Stimulated activated CD8-positive, alpha-beta memory T cell treated with anti-CD3 and anti-CD28 coated beads, Interleukin-12 subunit alpha, Interleukin-12 subunit beta, amount 100 ng/mL, for 24 hours (primary cell): ENCODE data around the gene RSPRY1.

Source experiments
- DNase-seq: peaks from one replicate; pipeline ENCODE4 v3.0.0-alpha.2; 2020; ENCODE audit errors: extremely low read depth

RSPRY1 gene

DNA sequence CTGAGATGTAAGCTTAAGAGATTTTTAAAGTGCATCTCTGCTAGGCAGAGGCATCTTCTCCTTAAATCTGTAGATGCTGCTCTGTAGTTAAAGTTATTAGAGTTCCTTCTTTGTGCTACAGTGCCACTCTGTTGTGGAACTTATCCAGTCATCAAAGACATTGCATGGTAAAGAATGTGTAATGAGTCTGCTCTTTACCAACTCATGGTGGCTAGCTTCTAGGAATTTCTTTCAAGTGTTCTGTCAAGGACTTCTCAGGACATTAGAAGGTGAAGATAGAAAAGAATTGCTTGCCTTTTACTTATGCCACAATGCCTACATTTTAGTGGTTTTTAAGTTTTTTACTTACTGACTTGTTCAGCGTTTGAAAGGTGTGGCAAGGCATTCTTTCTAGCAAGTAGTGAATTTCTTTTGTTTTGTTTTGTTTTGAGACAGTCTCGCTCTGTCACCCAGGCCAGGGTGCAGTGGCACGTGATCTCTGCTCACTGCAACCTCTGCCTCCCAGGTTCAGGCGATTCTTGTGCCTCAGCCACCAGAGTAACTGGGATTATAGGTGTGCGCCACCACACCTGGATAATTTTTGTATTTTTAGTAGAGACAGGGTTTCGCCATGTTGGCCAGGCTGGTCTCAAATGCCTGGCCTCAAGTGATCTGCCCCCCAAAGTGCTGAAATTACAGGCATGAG lies 38.7 kb downstream of the RSPRY1 start:
- DNase-seq, result no peak

GRCh38 chr16:57225978-57226377 lies 39.8 kb downstream of the RSPRY1 start:
- DNase-seq, result no peak

- DNase-seq, result no peak
These were observed 40.8 kb downstream of the RSPRY1 start for GRCh38 chr16:57226701-57227621.

GRCh38 chr16:57229079-57229478 lies 43.0 kb downstream of the RSPRY1 start:
- no peak for DNase-seq

GRCh38 chr16:57231821-57232350 lies 45.8 kb downstream of the RSPRY1 start:
- DNase-seq, result no peak

- DNase-seq, result no peak
These were observed 48.0 kb downstream of the RSPRY1 start for GRCh38 chr16:57233944-57234706.

DNA sequence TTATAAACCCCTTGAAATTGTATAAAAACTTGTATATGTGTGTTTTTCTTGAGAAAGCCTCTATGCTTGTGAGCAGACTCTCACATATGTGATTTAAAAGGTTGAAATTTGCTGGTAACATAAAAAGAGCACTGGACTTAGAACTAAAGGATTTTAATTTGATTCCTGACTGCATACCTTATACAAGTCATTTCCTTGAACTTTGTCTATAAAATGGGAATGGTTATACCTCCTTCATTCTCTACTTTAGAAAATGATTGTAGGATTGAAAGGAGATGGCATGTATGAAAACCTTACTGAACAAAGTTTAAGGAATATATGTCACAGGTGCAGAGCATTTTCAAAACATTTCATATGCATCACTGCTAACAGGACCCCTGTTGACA lies 48.6 kb downstream of the RSPRY1 start:
- no peak for DNase-seq

- DNase-seq, result no peak
These were observed 49.2 kb downstream of the RSPRY1 start for GRCh38 chr16:57235128-57236021.

DNA sequence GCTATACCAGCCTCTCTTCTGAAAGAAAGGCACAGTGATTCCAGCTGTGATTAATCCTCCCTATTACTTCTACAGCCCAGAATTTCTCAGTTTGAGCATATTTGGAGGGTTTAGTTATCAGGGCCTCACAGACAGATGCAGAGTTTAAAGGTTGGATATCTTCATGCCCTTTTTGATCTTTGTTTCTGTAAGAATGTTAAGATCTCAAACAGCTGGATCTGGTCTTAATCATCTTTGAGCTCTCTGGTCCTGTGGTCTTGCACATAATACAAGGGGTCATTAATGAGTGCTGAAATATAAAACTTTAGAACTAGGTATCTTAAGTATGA lies 49.9 kb downstream of the RSPRY1 start:
- no peak for DNase-seq

DNA sequence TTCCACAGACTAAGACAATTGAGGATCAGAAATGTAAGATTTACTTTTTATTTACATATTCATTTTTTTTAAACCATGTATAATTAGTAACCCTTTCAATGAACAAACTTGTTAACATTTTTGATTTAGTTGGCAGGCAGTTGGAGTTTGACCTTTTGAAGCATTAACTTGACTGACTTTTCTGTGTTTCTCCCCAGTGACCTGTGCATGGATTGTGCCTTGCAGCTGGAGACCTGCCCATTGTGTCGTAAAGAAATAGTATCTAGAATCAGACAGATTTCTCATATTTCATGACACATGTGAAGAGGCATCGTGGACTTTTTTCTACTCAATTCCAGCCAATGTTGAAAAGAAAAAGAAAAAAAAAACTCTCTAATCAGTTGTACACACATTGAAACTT lies 52.6 kb downstream of the RSPRY1 start:
- DNase-seq, result no peak

GRCh38 chr16:57239107-57239506 lies 53.0 kb downstream of the RSPRY1 start:
- no peak for DNase-seq

GRCh38 chr16:57240851-57241250 lies 54.7 kb downstream of the RSPRY1 start:
- DNase-seq, result no peak

- no peak for DNase-seq
These were observed 56.5 kb downstream of the RSPRY1 start for GRCh38 chr16:57242650-57243049.

GRCh38 chr16:57244463-57244766 lies 58.3 kb downstream of the RSPRY1 start:
- no peak for DNase-seq

- DNase-seq, result peak; percentile 96
These were observed 58.8 kb downstream of the RSPRY1 start, which contains the start of gene ARL2BP for GRCh38 chr16:57244767-57245471. TSS of gene ARL2BP (plus strand) at chr16:57245259. CDS start at chr16:57245368, 109 bp downstream.

- no peak for DNase-seq
These were observed 59.5 kb downstream of the RSPRY1 start for GRCh38 chr16:57245472-57246113.

GRCh38 chr16:57251352-57251751 lies 65.2 kb downstream of the RSPRY1 start:
- no peak for DNase-seq

GRCh38 chr16:57252148-57252721 lies 66.1 kb downstream of the RSPRY1 start:
- DNase-seq, result no peak

DNA sequence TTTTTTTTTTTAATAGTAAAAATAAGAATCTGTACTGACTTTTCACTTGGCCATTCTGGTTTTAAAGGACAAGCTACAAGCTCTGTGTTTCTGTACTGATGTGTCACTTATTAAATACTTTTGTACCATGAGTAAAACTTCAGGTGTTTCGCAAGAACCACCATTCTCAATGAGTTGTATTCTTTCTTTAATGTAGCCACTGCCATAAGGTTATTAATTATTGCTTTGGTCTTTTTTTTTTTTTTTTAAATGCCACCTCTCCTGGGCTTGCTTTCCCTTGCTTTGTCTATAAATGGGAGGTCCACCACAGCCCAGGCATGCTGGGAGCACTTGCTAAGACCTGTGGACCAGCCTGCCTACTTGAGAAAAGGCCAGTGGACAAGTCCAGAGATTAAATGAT lies 67.3 kb downstream of the RSPRY1 start:
- no peak for DNase-seq
